Spinal cord (tissue), 10 donors: ENCODE data around the gene NFIB. TPM values are rescaled to one million over a fixed set of nuclear protein-coding genes. Genes with fewer than 3 reads are reported as not detected.
A peak's percentile ranks its signal among the peaks of the same experiment; 100 is the strongest.

ENCODE experiments used
- DNase-seq, 6 donors: peaks; one replicate each; pipeline versions ENCODE4 v3.0.0 to v3.0.0-alpha.2; 2013 to 2015; ENCODE audit warnings: low spot score in 6 of 6, low read depth in 4 of 6
- H3K27ac ChIP-seq: one replicate; pipeline ENCODE4 v1.5.1; 2013; ENCODE audit warnings: low read depth, low read length, control low read depth
- H3K27me3 ChIP-seq: one replicate; pipeline ENCODE4 v1.6.1; 2013; ENCODE audit warnings: low read length; ENCODE audit not compliant: control insufficient read depth, insufficient read depth
- H3K36me3 ChIP-seq: one replicate; pipeline ENCODE4 v1.6.1; 2013; ENCODE audit warnings: low read length; ENCODE audit not compliant: control insufficient read depth, insufficient read depth
- H3K4me1 ChIP-seq: one replicate; pipeline ENCODE4 v1.6.1; 2013; ENCODE audit warnings: low read length; ENCODE audit not compliant: control insufficient read depth, insufficient read depth
- H3K4me3 ChIP-seq: one replicate; pipeline ENCODE4 v1.5.1; 2013; ENCODE audit warnings: low read depth, low read length, control low read depth
- H3K9me3 ChIP-seq: one replicate; pipeline ENCODE4 v1.6.1; 2013; ENCODE audit warnings: low read length; ENCODE audit not compliant: control insufficient read depth, insufficient read depth
- WGBS: methylation state at CpG from one replicate; pipeline ENCODE4 v1.1.5; 2013; ENCODE audit warnings: missing lambda C conversion rate; ENCODE audit not compliant: insufficient coverage; 5-methylcytosine and 5-hydroxymethylcytosine counted together
- polyA plus RNA-seq, 2 donors: library from polyadenylated mRNA; unstranded; fragments of 120-200 nt; gene quantifications; one replicate each; pipeline ENCODE4 v1.2.1, GENCODE V29; 2013; ENCODE audit not compliant: insufficient read length in 2 of 2
- total RNA-seq, 2 donors: library from RNA; depleted of rRNA in 1 of 2; stranded (reverse); fragments of 120-200 nt in 1 of 2; fragments of >200 nt in 1 of 2; gene quantifications; one replicate each; pipeline versions ENCODE4 v1.2.3 to v1.2.4, GENCODE V29; 2013 to 2014
- donor health status: healthy.

The NFIB gene
- total and polyA plus RNA-seq, 4 donors = 56.4 to 97.5 (median 90.0) TPM

DNA sequence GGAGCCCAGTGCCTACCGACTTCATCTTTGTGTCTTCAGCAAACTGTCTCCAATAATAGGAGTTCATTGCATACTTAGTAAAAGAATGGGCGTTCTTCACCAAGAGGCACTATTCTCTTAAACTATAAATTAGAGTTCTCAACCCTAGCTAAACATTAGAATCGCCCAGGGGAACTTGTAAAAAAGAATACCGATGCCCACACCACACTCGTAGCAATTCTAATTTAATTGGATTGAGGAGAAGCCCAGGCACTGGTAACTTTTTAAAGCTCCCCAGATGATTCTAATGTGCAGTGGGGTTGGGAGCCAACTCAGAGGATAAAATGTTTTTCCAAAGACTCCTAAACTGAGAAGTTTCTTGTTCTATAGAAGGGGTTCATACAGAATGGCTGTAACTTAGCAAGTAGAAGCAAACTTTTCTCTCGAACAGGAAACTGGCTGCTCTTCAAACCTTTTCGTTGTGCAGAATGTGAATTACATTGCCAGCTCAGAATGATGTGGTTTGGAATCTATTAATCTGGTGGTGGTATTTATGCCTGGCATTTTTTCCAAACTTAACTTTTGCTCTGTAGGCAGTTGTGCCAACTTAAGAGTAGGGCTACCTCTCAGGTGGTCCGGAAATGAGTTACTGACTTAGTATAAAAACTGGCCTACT is 26.4 kb upstream of the NFIB start:
- Histone ChIP-seq H3K27me3 (peaks cover 29% of the 10 kb centered on the region), H3K27ac (peak overlapping the region; percentile 94), H3K4me3 (no peak overlapping the region), H3K36me3 (no peaks in the 10 kb centered on the region), H3K4me1 (peaks cover 25% of the 10 kb centered on the region), H3K9me3 (no peaks in the 10 kb centered on the region)
- DNase-seq = peak in 2 of 6 donors; percentile 73 to 82
- 29% methylated on average over 3 of the region's 8 CpGs for WGBS

GRCh38 chr9:14339746-14340145 is 25.8 kb upstream of the NFIB start:
- Histone ChIP-seq H3K4me1 (peaks cover 22% of the 10 kb centered on the region), H3K9me3 (no peaks in the 10 kb centered on the region), H3K27me3 (peaks cover 23% of the 10 kb centered on the region), H3K36me3 (no peaks in the 10 kb centered on the region), H3K27ac (peak overlapping the region; percentile 94), H3K4me3 (no peak overlapping the region)
- no peak for DNase-seq
- 58% methylated on average over 1 of the region's 2 CpGs for WGBS

DNA sequence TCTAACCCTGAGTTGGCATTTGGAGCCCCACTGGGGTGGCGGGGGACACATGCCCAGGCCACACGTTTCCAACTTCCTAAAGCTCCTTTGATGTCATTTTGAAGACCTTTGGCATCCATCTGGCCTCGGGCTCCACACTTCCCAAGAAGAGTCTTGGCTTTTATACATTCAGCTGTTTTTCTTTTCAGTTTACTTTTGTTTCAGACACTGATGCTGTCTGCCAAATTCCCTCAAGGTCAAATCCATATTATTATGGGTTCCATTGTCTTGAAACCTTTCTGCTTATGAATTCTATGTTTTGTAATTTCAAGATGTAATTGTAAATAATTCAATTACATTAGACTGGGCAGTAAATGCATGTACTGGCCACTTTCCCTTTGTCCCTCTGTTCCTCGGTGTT is 23.7 kb upstream of the NFIB start:
- 28% methylated on average over 3 of the region's 4 CpGs for WGBS
- Histone ChIP-seq H3K4me3 (no peak overlapping the region), H3K27me3 (peaks cover 14% of the 10 kb centered on the region), H3K27ac (no peak overlapping the region), H3K4me1 (peaks cover 11% of the 10 kb centered on the region), H3K9me3 (no peaks in the 10 kb centered on the region), H3K36me3 (no peaks in the 10 kb centered on the region)
- peak in 1 of 6 donors; percentile 39 for DNase-seq

- Histone ChIP-seq H3K4me1 (peaks cover 3% of the 10 kb centered on the region), H3K36me3 (no peaks in the 10 kb centered on the region), H3K27me3 (peaks cover 3% of the 10 kb centered on the region), H3K27ac (no peak overlapping the region), H3K4me3 (no peak overlapping the region), H3K9me3 (no peaks in the 10 kb centered on the region)
- DNase-seq = no peak
- 100% methylated on average over 1 of the region's 1 CpG for WGBS
Observed at GRCh38 chr9:14336244-14336643, 22.3 kb upstream of the NFIB start.

- Histone ChIP-seq H3K36me3 (no peaks in the 10 kb centered on the region), H3K27me3 (no peaks in the 10 kb centered on the region), H3K27ac (peak overlapping the region; percentile 62), H3K4me1 (no peaks in the 10 kb centered on the region), H3K9me3 (no peaks in the 10 kb centered on the region), H3K4me3 (no peak overlapping the region)
- DNase-seq = peak in 2 of 6 donors; percentile 41 to 57
- 10% methylated on average over 2 of the region's 3 CpGs for WGBS
Observed at GRCh38 chr9:14331120-14331519, 17.2 kb upstream of the NFIB start.

DNA sequence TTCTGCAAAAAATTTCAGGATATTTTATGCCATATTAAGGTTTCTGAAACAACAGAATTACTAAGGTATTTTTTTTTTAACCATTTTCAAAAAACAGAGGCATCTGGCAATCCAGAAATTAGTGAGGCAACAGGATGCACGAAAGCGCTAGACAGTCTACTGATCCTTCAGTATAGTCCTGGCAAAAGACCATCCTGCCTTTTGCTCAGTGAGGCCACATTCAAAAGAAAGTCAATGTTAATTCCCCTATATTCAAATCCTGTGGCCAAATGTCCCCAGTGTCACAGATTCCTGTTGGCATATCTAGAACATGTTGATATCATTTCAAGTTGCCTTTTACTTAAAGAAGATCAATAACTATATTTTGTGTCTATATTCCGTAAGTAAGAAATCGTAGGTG is 13.1 kb upstream of the NFIB start:
- Histone ChIP-seq H3K4me3 (no peak overlapping the region), H3K9me3 (no peaks in the 10 kb centered on the region), H3K36me3 (no peaks in the 10 kb centered on the region), H3K27ac (peak overlapping the region; percentile 27), H3K4me1 (peaks cover 2% of the 10 kb centered on the region), H3K27me3 (peaks cover 3% of the 10 kb centered on the region)
- 60% methylated on average over 2 of the region's 4 CpGs for WGBS
- peak in 2 of 6 donors; percentile 43 to 79 for DNase-seq

DNA sequence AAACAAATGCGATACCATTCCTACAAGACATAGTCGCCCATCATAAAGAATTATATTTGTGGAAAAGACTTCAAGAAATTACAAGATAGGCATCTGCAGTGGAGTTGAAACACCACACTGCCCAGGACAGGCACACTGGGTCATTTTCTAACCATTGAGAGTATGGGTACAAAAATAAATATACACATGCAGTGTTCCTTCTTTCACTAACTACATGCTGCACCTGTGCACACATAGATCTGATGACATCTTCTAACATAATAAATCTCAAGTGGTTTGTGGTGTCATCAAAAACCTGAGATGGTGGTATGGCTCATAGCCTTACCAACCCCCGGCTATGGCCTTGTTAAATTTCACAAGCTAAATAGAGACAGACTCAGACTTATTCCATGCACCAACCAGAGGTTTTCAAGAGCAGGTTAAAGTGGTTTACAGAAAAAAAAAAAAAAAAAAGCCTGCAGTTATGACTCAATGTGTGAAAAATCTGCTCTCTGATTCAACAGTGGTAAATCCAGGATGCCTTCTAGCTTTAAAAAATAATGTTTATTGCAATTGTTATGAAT is 12.4 kb upstream of the NFIB start:
- no CpG with 5 or more reads among the region's 3 CpGs for WGBS
- peak in 4 of 6 donors; percentile 6 to 68 (median 36) for DNase-seq

GRCh38 chr9:14325147-14325546 is 11.2 kb upstream of the NFIB start:
- Histone ChIP-seq H3K27ac (peak overlapping the region; percentile 33), H3K4me3 (no peak overlapping the region), H3K27me3 (peaks cover 3% of the 10 kb centered on the region), H3K36me3 (no peaks in the 10 kb centered on the region), H3K4me1 (peaks cover 2% of the 10 kb centered on the region), H3K9me3 (no peaks in the 10 kb centered on the region)
- DNase-seq = peak in 2 of 6 donors; percentile 34 to 56

More for the DNA sequence above, 12.4 kb upstream of the NFIB start:
- H3K27me3 ChIP-seq = peaks cover 3% of the 10 kb centered on the region
- peaks cover 2% of the 10 kb centered on the region for H3K4me1 ChIP-seq
- no peak overlapping the region for H3K4me3 ChIP-seq
- H3K27ac ChIP-seq = peak overlapping the region; percentile 42
- H3K9me3 ChIP-seq = no peaks in the 10 kb centered on the region
- no peaks in the 10 kb centered on the region for H3K36me3 ChIP-seq

DNA sequence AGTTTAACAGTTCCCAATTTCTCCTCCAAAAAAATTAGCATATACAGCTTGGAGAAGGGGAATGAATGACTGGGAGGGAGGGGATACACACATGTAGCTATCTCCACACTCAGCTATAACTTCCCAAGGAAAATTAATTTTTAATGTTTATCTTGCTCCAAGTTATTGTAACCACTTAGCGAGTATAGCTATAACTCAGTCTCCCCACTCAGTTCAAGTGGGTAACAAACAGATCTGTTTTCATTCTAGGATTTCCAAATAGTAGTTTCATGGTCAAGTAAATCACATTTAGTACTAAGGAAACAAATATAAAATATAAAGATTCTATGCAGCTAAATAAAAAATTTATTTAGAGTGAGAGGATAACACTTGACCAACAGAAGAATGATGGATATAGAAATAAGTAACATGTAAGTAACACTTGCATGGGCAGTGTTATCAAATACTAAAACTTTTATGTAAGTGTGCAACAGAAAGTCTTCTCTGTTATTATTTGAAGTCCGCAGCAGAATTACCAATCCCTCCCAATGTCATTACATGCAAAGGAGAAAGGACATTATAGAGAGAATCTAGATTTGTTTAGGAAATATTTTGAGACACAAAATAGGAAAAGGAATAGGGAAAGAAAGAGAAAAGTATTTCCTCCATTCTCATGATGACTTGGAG is 10.2 kb upstream of the NFIB start:
- Histone ChIP-seq H3K4me1 (peaks cover 2% of the 10 kb centered on the region), H3K9me3 (no peaks in the 10 kb centered on the region), H3K4me3 (peak overlapping the region; percentile 67), H3K27me3 (peaks cover 3% of the 10 kb centered on the region), H3K27ac (peak overlapping the region; percentile 97), H3K36me3 (no peaks in the 10 kb centered on the region)
- no CpG with 5 or more reads among the region's 2 CpGs for WGBS
- peak in 1 of 6 donors; percentile 68 for DNase-seq
